ENCODE data around the gene ZC2HC1B. TPM values are rescaled to one million over a fixed set of nuclear protein-coding genes. Genes with fewer than 3 reads are reported as not detected.

The ZC2HC1B gene
- total RNA-seq: not detected

GRCh38 chr6:143864234-143864633, at the start of gene ZC2HC1B:
Gene ZC2HC1B, plus strand, starts transcription at chr6:143864474. Its CDS starts 66 bp downstream, at chr6:143864540.
- no peak for DNase-seq (ENCODE audit: low spot score)
- ATAC-seq (ENCODE audit: low FRiP score): no peak
- TF ChIP-seq CTCF (IDR thresholded peaks at IDR 0.05): no peak

GRCh38 chr6:143817621-143818020, 46.7 kb upstream of the ZC2HC1B start:
- no peak for ATAC-seq (ENCODE audit: low FRiP score)
- no peak for DNase-seq (ENCODE audit: low spot score)
- no peak for TF ChIP-seq CTCF (IDR thresholded peaks at IDR 0.05)

- no peak for DNase-seq (ENCODE audit: low spot score)
- TF ChIP-seq CTCF (IDR thresholded peaks at IDR 0.05): no peak
- ATAC-seq (ENCODE audit: low FRiP score): no peak
Observed at GRCh38 chr6:143821359-143821758, 42.9 kb upstream of the ZC2HC1B start.

- DNase-seq (ENCODE audit: low spot score) (no peak), ATAC-seq (ENCODE audit: low FRiP score) (peak; percentile 62)
- TF ChIP-seq CTCF (IDR thresholded peaks at IDR 0.05): no peak
Observed at GRCh38 chr6:143822584-143823024, 41.7 kb upstream of the ZC2HC1B start.

- TF ChIP-seq CTCF (IDR thresholded peaks at IDR 0.05): no peak
- ATAC-seq (ENCODE audit: low FRiP score): no peak
- no peak for DNase-seq (ENCODE audit: low spot score)
Observed at GRCh38 chr6:143823548-143823947, 40.7 kb upstream of the ZC2HC1B start.

GRCh38 chr6:143828572-143828971, 35.7 kb upstream of the ZC2HC1B start:
- DNase-seq (ENCODE audit: low spot score) (no peak), ATAC-seq (ENCODE audit: low FRiP score) (no peak)
- no peak for TF ChIP-seq CTCF (IDR thresholded peaks at IDR 0.05)

- DNase-seq (ENCODE audit: low spot score) (no peak), ATAC-seq (ENCODE audit: low FRiP score) (no peak)
- no peak for TF ChIP-seq CTCF (IDR thresholded peaks at IDR 0.05)
Observed at GRCh38 chr6:143836150-143836549, 28.1 kb upstream of the ZC2HC1B start.

Measured in omental fat pad (tissue), 4 donors.